ENCODE measurements around the gene ALDH1A1. TPM values are rescaled to one million over a fixed set of nuclear protein-coding genes. Genes with fewer than 3 reads are reported as not detected.
"Not testable (repeated sequence)": the region's sequence is repeated elsewhere in the genome, so short reads cannot be mapped to it uniquely, and the experiment has no call there.

ALDH1A1 gene
- total RNA-seq, 2 donors from 2014 or later, result 185 to 235 TPM

DNA sequence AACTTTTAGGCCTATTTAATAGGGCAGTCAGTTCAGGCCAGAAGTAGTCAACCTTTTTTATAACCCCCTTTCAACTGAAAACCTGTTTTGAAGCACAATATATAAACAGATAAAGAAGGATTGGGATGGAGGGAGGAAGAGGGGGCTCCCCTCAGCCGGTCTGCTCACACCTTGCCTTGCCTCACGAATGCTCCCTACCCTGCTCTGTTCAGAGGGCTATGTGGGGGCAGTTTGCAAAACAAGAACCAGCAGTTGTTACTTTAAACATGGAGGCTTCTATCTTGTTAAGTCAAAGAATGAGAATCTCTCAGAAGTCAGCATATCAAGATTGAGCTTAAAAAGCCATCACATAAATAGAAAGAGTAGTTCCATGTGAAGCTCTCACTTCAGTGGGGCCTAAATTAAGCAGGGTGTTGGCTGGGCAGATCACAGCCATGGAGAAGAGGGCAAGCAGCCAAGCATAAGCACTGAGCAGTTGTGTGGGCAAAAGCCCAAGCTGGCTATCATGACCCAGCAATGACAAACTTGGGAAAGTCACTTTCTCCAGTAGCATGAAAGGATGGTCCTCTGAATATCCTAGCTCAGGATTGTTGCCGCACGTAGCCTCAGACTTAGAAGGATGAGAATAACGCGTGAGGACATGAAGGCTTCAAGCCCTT is 70.6 kb downstream of the ALDH1A1 start:
- peak; percentile 84 for DNase-seq (ENCODE audit: low spot score)
- intact Hi-C loops (cut with DNase I), result no loop called here

DNA sequence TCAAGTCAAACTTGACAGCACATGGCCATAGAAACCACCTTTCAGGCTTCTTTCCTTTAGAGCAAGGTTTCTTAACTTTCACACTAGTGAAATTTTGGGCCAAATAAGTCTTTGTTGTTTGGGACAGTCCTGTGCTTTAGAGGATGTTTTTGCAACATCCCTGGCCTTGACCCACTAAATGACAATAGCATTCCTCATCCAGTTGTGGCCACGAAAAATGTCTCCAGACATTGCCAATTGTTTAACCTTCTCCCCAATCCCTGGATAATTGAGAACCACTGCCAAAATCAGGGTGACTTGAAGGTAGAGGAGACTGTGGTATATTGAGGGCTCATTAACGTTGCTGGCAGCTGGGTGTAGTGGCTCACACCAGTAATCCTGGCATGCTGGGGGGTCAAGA is 72.0 kb downstream of the ALDH1A1 start:
- intact Hi-C loops (cut with DNase I), result loop anchor here in 1 of 2 donors (1.0 kb wide), 1 partner anchor 11 kb away; no protein-coding TSS in a partner anchor
- no peak for DNase-seq (ENCODE audit: low spot score)

DNA sequence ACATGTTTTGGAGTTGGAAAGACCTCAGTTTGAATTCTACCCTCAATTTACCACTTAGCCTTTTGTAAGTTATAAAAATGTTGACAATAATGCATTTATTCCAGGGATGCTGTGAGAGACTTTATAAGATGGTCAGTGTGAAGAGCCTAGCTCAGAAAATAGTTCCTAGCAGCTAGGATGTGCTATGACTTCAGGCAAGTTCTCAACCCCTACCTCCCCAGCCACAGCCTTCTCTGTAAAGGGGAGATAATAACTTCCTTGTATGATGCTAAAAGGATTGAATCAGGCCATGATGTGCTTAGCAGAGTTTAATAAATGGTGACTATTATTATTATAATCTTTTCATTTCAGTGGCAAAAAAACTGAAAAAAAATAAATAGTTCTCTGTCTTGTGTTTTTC is 77.6 kb downstream of the ALDH1A1 start:
- intact Hi-C loops (cut with DNase I), result no loop called here
- no peak for DNase-seq (ENCODE audit: low spot score)

GRCh38 chr9:72874344-72874743 is 78.5 kb downstream of the ALDH1A1 start:
- intact Hi-C loops (cut with DNase I), result loop anchor here (5.0 kb wide), 2 partner anchors 148 to 513 kb away; no protein-coding TSS in a partner anchor
- DNase-seq (ENCODE audit: low spot score), result no peak

GRCh38 chr9:72873456-72873855 is 79.4 kb downstream of the ALDH1A1 start:
- DNase-seq (ENCODE audit: low spot score), result no peak
- intact Hi-C loops (cut with DNase I), result loop anchor here (5.0 kb wide), 2 partner anchors 149 to 514 kb away; no protein-coding TSS in a partner anchor

GRCh38 chr9:72872718-72873117 is 80.1 kb downstream of the ALDH1A1 start:
- intact Hi-C loops (cut with DNase I), result loop anchor here (5.0 kb wide), 2 partner anchors 150 to 515 kb away; no protein-coding TSS in a partner anchor
- DNase-seq (ENCODE audit: low spot score), result no peak

- DNase-seq (ENCODE audit: low spot score), result no peak
- intact Hi-C loops (cut with DNase I), result loop anchor here (5.0 kb wide), 2 partner anchors 151 to 516 kb away; no protein-coding TSS in a partner anchor
These were observed 81.2 kb downstream of the ALDH1A1 start for GRCh38 chr9:72871685-72872084.

GRCh38 chr9:72864327-72864726 is 88.5 kb downstream of the ALDH1A1 start:
- intact Hi-C loops (cut with DNase I), result no loop called here
- no peak for DNase-seq (ENCODE audit: low spot score)

GRCh38 chr9:72863456-72864094 is 89.3 kb downstream of the ALDH1A1 start:
- no peak for DNase-seq (ENCODE audit: low spot score)
- intact Hi-C loops (cut with DNase I), result no loop called here

DNA sequence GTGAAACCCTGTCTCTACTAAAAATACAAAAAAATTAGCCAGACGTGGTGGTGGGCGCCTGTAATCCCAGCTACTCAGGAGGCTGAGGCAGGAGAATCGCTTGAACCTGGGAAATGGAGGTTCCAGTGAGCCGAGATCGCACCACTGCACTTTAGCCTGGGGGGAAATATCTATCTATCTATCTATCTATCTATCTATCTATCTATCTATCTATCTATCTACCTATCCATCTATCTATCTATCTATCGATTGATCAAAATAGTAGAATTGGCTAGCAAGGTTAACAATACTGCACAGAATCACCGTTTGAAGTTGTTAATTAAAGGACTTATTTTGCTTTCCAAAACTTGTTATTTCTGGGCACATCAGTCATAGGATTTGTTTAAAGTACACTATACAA is 90.1 kb downstream of the ALDH1A1 start:
- DNase-seq (ENCODE audit: low spot score); intact Hi-C loops (cut with DNase I): not testable (repeated sequence)

DNA sequence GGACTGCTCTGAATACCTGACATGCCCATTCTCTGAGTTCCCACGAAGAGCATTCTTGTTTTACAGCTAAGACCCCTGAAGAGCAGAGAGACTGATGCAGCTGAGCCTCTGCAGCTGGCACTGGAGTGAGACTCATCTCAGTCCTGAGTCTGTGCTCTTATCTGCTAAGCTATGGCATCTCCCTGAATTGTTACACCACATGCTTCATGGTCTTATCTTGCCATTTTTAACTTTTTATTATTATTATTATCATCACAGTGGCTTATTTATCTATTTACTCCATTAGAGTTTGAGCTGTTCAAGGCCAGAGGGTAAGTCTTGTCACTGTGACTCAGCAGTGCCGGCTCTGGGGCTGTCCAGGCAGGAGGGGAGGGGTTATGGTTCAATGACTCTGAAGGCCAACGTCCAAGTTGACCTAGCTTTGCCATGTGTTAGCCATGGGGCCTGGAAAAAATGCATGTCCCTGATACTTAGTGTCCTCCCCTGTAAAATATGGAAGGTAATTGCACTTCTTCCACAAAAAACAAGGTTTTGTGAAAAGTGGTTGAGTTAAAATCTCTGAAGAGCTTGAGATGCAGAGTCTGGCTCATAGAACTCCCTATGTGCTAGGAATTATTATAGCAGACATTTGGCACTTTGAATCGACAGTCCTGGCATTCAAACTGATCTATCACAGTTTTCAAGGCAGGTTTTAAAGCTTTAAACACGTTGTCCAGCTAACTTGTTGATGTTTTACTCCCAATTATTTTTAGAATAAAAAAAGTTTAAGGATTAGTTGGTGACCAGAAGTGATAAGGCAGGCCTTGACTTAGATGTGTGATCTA is 94.6 kb downstream of the ALDH1A1 start:
- DNase-seq (ENCODE audit: low spot score), result no peak

DNA sequence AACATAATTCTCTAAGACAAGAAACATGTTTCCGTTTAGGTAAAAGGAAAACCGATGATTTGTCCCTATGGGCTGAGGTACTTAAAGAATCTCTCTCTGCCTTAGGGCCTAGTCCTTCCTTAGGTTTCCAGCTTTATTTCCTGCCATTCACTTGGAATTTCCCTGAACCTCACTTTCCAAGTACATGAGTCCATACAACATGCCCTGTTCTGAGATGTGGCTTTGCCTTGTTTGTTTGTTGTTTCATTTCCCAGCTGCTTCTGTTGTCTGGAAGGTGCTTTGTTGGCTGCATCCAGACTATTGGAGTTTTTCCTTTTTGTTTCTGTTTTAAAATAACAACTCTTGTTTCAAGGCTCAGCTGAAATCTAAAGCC is 95.2 kb downstream of the ALDH1A1 start:
- intact Hi-C loops (cut with DNase I), result loop anchor here (5.0 kb wide), 2 partner anchors 165 to 225 kb away; no protein-coding TSS in a partner anchor
- no peak for DNase-seq (ENCODE audit: low spot score)

More for the DNA sequence above, 94.6 kb downstream of the ALDH1A1 start:
- intact Hi-C loops (cut with DNase I), result loop anchor here (5.0 kb wide), 2 partner anchors 164 to 224 kb away; no protein-coding TSS in a partner anchor

DNA sequence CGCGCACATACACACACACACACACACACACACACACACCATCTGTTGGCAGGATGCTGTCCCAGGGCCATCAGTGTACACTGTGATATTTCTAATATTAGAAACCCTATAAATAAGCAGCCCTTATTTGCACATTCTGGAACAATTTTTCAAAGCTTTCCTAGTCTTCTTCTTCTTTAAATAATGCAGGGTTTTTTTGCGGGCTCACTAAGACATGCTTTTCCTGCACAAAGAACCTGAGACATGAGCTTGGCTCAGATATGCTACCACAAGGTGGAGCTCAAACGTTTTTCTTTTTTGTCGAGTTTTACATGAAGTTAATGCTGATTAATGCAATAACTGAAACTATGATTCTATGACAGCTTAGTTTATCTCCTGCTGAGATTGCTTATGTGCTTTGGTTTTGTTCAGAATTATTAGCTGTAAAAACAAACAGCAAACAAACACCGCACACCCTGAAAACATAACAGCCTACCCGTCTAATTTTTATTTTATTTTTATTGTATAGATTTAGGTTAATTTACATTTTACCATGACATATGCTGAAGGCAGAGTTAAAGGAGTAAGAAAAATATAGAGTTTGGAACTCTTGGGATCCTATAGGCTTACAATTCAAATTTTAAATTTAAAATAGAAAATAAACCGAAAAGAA is 95.8 kb downstream of the ALDH1A1 start:
- intact Hi-C loops (cut with DNase I), result loop anchor here (5.0 kb wide), 2 partner anchors 165 to 225 kb away; no protein-coding TSS in a partner anchor
- no peak for DNase-seq (ENCODE audit: low spot score)

DNA sequence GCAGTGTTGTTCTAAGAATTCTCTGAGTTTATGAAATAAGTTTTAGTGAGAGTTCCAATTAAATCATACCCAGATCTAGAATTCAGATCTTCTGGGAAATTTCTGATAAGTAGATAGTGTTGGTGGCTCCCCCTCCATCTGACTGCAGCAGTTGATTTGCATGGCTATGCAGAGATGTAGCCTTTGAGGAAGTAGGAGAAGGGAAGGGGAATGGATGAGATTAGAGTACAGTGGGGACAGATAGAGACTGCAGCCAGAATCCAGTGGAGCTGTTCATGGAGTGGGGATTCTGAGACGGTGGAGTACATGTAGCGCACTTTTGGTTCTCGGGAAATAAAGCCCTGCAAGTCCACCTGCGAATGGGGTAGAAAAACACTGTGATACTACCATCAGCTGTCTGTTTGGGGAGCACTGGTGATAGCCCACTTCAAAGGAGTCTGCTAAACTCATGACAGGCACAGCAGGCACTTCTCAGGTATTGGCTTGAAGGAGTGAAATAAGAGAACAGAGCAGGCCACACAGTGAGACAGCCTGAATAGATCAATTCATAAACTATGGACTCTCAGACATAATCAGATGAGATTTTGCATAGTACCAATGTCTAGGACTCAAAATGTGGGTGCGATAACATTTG is 96.8 kb downstream of the ALDH1A1 start:
- no peak for DNase-seq (ENCODE audit: low spot score)
- intact Hi-C loops (cut with DNase I), result loop anchor here (5.0 kb wide), 2 partner anchors 166 to 226 kb away; no protein-coding TSS in a partner anchor

DNA sequence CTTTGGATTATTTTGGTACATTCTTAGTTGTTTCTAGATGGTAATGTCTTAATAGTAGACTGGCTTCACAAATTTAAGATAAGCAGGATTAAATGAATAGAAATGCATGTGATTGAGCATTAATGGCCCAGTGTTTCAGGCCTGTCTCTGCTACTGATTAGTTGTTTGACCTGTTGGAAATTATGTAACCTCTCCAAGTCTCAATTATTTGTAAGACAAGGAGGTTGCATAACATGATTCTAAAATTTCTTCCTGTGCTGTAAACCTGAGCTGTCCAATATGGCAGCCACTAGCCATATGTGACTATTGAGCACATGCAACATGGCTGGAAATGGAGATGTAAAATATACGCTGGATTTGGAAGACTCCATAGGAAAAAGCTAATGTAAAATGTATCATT is 97.5 kb downstream of the ALDH1A1 start:
- no peak for DNase-seq (ENCODE audit: low spot score)
- intact Hi-C loops (cut with DNase I), result loop anchor here (5.0 kb wide), 2 partner anchors 167 to 227 kb away; no protein-coding TSS in a partner anchor
